ENCODE measurements around the gene GSTP1. TPM values are rescaled to one million over a fixed set of nuclear protein-coding genes. Genes with fewer than 3 reads are reported as not detected.

The GSTP1 gene
- total and polyA plus RNA-seq, 9 of the 15 experiments (the other 6 are each of a cell fraction or from before 2014, with no cell fraction given) = 592 to 2,150 (median 1,204) TPM

GRCh38 chr11:67629386-67630227, 46.0 kb downstream of the GSTP1 start, which contains the start of gene NUDT8 (continued):
- TF ChIP-seq ZBTB49 (CRISPR knock-in tag; IDR thresholded peaks at IDR 0.05; ENCODE audit: borderline replicate concordance) (peak; percentile 84; the same call in 1 of the 2 replicates), KAT7 (CRISPR knock-in tag; IDR thresholded peaks at IDR 0.05; ENCODE audit: borderline replicate concordance) (0 out of 2 replicates have a peak, but pooled peaks have one; percentile 78), ZKSCAN3 (CRISPR knock-in tag; IDR thresholded peaks at IDR 0.05) (no peak), DIDO1 (tag; IDR thresholded peaks at IDR 0.05; ENCODE audit: low read depth) (no peak), ZNF23 (CRISPR knock-in tag; IDR thresholded peaks at IDR 0.05) (no peak), HMGXB4 (CRISPR knock-in tag; IDR thresholded peaks at IDR 0.05) (peak; percentile 88; the same call in 1 of the 2 replicates), PKNOX1 (IDR thresholded peaks at IDR 0.05) (no peak), PCBP1 (IDR thresholded peaks at IDR 0.05; ENCODE audit: low read depth, low read length, poor library complexity, severe bottlenecking) (no peak), MLX (CRISPR knock-in tag; conservative IDR thresholded peaks at IDR 0.05) (peak in 1 of 2 experiments; percentile 86; a peak in 1 of 4 replicates), ZNF431 (CRISPR knock-in tag; IDR thresholded peaks at IDR 0.05) (peak; percentile 92), ZFP1 (CRISPR knock-in tag; IDR thresholded peaks at IDR 0.05) (no peak)
- TF ChIP-seq, protein P1, sequence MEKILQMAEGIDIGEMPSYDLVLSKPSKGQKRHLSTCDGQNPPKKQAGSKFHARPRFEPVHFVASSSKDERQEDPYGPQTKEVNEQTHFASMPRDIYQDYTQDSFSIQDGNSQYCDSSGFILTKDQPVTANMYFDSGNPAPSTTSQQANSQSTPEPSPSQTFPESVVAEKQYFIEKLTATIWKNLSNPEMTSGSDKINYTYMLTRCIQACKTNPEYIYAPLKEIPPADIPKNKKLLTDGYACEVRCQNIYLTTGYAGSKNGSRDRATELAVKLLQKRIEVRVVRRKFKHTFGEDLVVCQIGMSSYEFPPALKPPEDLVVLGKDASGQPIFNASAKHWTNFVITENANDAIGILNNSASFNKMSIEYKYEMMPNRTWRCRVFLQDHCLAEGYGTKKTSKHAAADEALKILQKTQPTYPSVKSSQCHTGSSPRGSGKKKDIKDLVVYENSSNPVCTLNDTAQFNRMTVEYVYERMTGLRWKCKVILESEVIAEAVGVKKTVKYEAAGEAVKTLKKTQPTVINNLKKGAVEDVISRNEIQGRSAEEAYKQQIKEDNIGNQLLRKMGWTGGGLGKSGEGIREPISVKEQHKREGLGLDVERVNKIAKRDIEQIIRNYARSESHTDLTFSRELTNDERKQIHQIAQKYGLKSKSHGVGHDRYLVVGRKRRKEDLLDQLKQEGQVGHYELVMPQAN (IDR thresholded peaks at IDR 0.05; ENCODE audit: borderline replicate concordance) = no peak
- TF ChIP-seq, protein P2, sequence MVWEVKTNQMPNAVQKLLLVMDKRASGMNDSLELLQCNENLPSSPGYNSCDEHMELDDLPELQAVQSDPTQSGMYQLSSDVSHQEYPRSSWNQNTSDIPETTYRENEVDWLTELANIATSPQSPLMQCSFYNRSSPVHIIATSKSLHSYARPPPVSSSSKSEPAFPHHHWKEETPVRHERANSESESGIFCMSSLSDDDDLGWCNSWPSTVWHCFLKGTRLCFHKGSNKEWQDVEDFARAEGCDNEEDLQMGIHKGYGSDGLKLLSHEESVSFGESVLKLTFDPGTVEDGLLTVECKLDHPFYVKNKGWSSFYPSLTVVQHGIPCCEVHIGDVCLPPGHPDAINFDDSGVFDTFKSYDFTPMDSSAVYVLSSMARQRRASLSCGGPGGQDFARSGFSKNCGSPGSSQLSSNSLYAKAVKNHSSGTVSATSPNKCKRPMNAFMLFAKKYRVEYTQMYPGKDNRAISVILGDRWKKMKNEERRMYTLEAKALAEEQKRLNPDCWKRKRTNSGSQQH (CRISPR knock-in tag; IDR thresholded peaks at IDR 0.05) = no peak
